IPS DF 19.7 (cell line): ENCODE data around the gene ABTB1.
A peak's percentile ranks its signal among the peaks of the same experiment; 100 is the strongest.

Experiments
- DNase-seq: peaks from one replicate; pipeline ENCODE4 v3.0.0-alpha.2; 2013; ENCODE audit warnings: low read depth, low spot score

The ABTB1 gene

GRCh38 chr3:127719369-127719768, 46.6 kb downstream of the ABTB1 start:
- no peak for DNase-seq

DNA sequence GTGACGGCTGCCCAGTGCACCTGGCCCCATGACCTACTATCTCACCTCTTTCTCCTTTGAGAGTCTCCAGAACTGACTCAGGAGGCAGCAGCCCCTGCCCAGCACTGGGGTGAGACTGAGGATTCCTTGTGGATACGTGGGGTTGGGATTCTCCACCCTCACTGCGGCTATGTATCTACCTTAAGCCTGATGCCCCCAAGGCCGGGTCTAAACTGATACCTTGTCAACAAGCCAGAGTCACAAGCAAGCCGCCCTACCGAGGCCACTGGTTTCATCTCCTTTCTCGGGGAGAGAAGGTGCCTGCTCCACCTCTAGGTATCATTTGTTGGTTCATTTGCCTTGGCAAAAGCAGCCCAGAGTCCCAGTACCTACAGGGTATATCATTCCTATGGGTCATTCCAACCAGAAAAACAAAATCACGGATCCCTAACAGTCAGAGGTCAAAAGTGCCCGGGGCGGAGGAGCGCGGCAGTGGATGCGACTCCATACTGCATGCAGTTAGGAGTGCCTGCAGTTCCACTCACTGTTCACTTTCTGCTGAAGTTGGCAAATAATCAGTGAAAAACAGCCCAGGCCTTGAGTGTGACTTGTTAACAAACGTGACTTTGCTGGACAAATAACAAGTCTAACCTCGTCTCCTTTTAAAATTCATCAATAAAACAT, 47.5 kb downstream of the ABTB1 start:
- no peak for DNase-seq

- no peak for DNase-seq
Observed at GRCh38 chr3:127720985-127721935, 48.5 kb downstream of the ABTB1 start.

DNA sequence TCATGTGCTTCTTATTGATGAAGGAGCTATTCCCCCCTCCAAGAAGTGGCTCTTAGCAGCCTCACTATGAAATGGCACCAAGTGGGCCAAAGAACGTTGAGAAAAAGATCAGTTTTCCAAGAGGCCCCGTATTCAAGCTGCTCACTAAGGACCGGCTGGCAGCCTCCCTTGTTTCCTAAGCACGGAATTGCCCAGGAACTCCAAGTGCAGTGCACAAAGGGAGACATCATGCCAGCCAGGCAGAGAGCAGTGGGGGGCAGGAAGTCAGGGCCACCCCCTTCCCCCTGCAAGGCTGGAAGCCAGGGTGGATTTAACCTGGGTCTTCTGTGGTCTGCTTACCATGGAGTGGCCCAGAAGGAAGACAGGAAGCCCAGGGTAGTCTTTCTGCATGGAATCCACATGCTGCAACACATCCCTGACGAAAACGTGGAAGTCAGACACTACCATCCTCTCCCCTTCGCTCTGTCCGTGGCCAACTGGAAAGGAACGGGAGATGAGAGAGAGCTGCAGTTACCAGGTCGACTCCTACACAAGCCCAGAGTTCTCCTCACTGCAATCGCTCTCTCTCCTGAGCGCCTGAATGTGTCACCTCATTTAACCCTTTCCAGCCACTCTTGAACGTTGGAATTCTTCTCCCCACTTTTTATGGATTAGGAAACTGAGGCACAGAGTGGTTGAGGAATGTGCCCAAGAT, 49.5 kb downstream of the ABTB1 start:
- peak; percentile 35 for DNase-seq

DNA sequence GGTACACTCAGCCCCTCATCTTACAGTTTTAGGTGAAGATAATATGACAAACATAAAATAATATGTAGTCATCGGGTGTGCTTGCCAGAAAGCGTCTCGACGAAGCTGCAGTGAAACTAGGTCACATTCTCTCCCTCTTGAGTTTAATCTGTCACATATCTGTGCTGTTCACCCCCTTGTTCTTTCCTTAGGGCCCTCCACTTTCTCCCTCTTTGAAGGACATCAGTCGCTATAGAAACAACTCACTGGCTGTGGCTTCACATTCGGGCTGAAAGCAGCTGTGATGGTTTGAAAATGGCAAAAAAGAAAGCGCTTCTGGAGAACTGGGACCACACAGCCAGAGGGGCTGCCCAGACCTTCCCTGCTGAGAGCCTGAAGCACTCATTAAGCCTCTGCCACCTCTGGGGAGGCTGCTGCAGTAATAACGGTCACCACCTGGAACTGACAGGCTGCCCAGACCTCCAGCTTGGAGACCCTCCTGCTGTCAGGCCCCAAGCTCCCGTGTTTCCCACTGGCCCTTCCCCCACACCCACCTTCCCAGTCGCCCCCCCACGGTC, 50.3 kb downstream of the ABTB1 start:
- DNase-seq: no peak

GRCh38 chr3:127726894-127727293, 54.1 kb downstream of the ABTB1 start:
- DNase-seq: no peak

DNA sequence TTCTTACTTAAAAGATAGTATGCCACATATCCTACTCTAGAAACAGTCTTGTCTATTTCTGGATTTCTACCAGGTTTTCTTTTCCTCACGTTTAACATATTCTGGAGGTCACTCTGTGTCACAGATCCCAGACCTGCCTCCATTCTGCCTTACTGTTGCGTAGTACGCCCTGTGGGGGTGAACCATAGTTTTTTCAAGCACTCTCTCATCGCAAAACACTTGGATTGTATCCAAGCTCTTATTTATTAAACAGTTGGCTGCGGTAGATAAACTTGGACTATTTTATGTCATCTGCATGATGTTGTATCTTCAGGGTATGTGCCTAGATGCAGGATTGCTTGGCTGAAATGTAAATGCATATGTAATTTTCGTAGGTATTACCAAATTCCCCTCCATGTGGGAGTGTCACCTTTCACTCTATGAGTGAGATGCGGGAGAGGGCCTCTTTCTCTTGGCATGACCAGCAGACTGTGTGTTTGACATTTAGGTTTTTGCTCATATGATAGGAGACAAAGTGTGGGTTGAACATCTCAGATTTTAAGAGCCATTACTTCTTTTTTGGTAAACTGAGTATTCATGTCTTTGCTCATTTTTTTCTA, 55.8 kb downstream of the ABTB1 start:
- no peak for DNase-seq

GRCh38 chr3:127729556-127730056, 56.9 kb downstream of the ABTB1 start:
- DNase-seq: no peak

GRCh38 chr3:127730171-127730570, 57.4 kb downstream of the ABTB1 start:
- no peak for DNase-seq
